Panc1 (cell line): ENCODE measurements around the gene TOMM40. TPM values are rescaled to one million over a fixed set of nuclear protein-coding genes. Genes with fewer than 3 reads are reported as not detected.
"Not testable (repeated sequence)": the region's sequence is repeated elsewhere in the genome, so short reads cannot be mapped to it uniquely, and the experiment has no call there.

Experiments used
- ATAC-seq: fragments of 200-7000 bp; cut with Tn5 transposase; 2 replicates; pipeline ENCODE4 v1.9.1; 2020; ENCODE audit warnings: mild to moderate bottlenecking, moderate library complexity
- BruUV-seq: library from RNA; stranded (reverse); fragments of 400-500 nt; replicated peaks from 2 replicates; lab custom pipeline; 2021; lab: Mats Ljungman, UMichigan
- CTCF ChIA-PET: fragments of 300-600 bp; sonication (Branson Sonifier 250); formaldehyde crosslinking; loops from one replicate; lab custom pipeline; 2022; ENCODE audit warnings: antibody characterized with exemption; lab: Charles Lee
- POLR2A ChIA-PET: fragments of 300-600 bp; sonication (Branson Sonifier 250); formaldehyde crosslinking; loops from one replicate; lab custom pipeline; 2022; ENCODE audit warnings: antibody characterized with exemption; lab: Charles Lee
- DNase-seq: peaks from one replicate; pipeline ENCODE4 v3.0.0-alpha.2; 2010; ENCODE audit warnings: low read depth, low spot score
- H3K27ac ChIP-seq: 2 replicates; pipeline ENCODE4 v1.5.1; 2011; ENCODE audit warnings: mild to moderate bottlenecking, low read length, inconsistent platforms
- H3K27me3 ChIP-seq: fragments of 200-500 bp; sonication (Bioruptor generic); 2 replicates; pipeline ENCODE4 v1.6.0; 2014; ENCODE audit warnings: low read length, inconsistent platforms; ENCODE audit not compliant: control insufficient read depth, insufficient read depth
- H3K36me3 ChIP-seq: fragments of 200-500 bp; sonication (Bioruptor generic); 2 replicates; pipeline ENCODE4 v1.5.1; 2014; ENCODE audit warnings: inconsistent platforms, mild to moderate bottlenecking, low read length, moderate library complexity; ENCODE audit not compliant: control insufficient read depth, insufficient read depth
- H3K4me1 ChIP-seq: 2 replicates; pipeline ENCODE4 v1.5.1; 2011; ENCODE audit warnings: inconsistent platforms, mild to moderate bottlenecking, low read length, moderate library complexity; ENCODE audit not compliant: control insufficient read depth, insufficient read depth
- H3K4me3 ChIP-seq, 2 experiments: 2 replicates each; pipeline ENCODE4 v1.5.1; 2011 to 2012; ENCODE audit warnings: low read depth in 2 of 2, low read length in 2 of 2, mild to moderate bottlenecking in 2 of 2, inconsistent platforms in 1 of 2, moderate library complexity in 1 of 2
- H3K9me3 ChIP-seq: fragments of 200-500 bp; sonication (Bioruptor generic); 2 replicates; pipeline ENCODE4 v1.5.1; 2014; ENCODE audit warnings: low read depth, mild to moderate bottlenecking, inconsistent platforms, low read length, moderate library complexity; ENCODE audit not compliant: control insufficient read depth, insufficient read depth
- POLR2AphosphoS5 ChIP-seq: IDR thresholded peaks from 2 replicates; pipeline ENCODE4 v1.6.1; 2012; ENCODE audit warnings: mild to moderate bottlenecking, low read depth, low read length, moderate library complexity
- SIN3A ChIP-seq: IDR thresholded peaks from 2 replicates; pipeline ENCODE4 v1.6.1; 2012; ENCODE audit warnings: low read depth, mild to moderate bottlenecking, low read length, moderate library complexity, borderline replicate concordance; ENCODE audit not compliant: insufficient read depth
- TCF7L2 ChIP-seq: IDR thresholded peaks from 2 replicates; pipeline ENCODE4 v1.6.1; 2011; ENCODE audit warnings: mild to moderate bottlenecking, low read depth, low read length, inconsistent platforms
- in situ Hi-C: cut with HindIII; loops from 2 replicates; pipeline ENCODE4 v1.10.0; 2016; ENCODE audit warnings: low sequenced_read_pairs, low pct_unique_long_range_greater_than_20kb
- intact Hi-C: fragments of 100-400 bp; cut with micrococcal nuclease; formaldehyde crosslinking; loops from one replicate; pipeline ENCODE4 v1.10.0; 2022; ENCODE audit not compliant: unreplicated experiment
- total RNA-seq: library from RNA; stranded (reverse); gene quantifications from one replicate; pipeline ENCODE4 v1.2.1, GENCODE V29; 2021; ENCODE audit not compliant: unreplicated experiment
- TF ChIP-seq, protein P1 (sequence below): fragments of 450-650 bp; IDR thresholded peaks from 2 replicates; pipeline ENCODE4 v1.5.1; 2017; ENCODE audit warnings: mild to moderate bottlenecking
- TF ChIP-seq, protein P2 (sequence below), 2 experiments: IDR thresholded peaks; 2 replicates each; pipeline ENCODE4 v1.6.1; 2011 to 2012; ENCODE audit warnings: low read depth in 2 of 2, control low read depth in 1 of 2, low read length in 1 of 2, mild to moderate bottlenecking in 1 of 2, moderate library complexity in 1 of 2; ENCODE audit not compliant: insufficient read depth in 1 of 2

The TOMM40 gene
- total RNA-seq, 1 experiment from 2014 or later, result 147 TPM

DNA sequence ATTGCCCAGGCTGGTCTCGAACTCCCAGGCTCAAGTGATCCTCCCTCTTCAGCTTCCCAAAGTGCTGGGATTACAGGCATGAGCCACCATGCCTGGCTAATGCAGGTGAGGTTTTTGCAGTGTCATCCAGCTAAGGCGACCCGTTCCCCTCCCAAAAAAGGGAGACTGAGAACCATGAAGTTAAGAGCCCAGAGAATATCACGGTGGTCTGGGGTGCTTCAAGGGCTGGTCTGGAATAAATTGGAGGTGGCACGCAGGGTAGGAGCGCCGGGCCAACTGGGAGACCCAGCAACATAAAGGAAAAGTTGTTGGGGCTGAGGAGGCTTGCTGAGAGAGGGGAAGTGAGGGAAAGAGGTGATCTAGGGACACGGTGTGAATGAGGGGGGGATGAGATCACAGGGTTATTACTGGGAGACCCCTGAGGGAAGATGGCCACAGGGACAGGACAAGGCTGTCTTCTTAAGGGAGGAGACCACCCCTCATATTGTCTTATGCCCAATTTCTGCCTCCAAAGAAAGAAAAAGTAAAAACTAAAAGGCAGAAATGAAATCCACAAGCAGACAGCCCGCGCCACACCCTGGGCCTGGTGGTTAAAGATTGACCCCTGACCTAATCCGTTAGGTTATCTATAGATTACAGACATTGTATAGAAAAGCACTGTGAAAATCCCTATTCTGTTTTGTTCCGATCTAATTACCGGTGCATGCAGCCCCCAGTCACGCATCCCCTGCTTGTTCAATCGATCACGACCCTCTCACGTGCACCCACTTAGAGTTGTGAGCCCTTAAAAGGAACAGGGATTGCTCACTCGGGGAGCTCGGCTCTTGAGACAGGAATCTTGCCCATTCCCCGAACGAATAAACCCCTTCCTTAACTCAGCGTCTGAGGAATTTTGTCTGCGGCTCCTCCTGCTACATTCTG lies 22.7 kb downstream of the TOMM40 start:
- H3K36me3 ChIP-seq, H3K9me3 ChIP-seq, DNase-seq, BruUV-seq, H3K27me3 ChIP-seq, in situ Hi-C loops, ATAC-seq, POLR2A ChIA-PET, intact Hi-C loops, CTCF ChIA-PET: not testable (repeated sequence)
- peak overlapping the region; percentile 84 for H3K27ac ChIP-seq
- H3K4me1 ChIP-seq, result peaks cover 10% of the 10 kb centered on the region; the same call in 1 of the 2 replicates
- peak overlapping the region; percentile 47 to 55 for H3K4me3 ChIP-seq

DNA sequence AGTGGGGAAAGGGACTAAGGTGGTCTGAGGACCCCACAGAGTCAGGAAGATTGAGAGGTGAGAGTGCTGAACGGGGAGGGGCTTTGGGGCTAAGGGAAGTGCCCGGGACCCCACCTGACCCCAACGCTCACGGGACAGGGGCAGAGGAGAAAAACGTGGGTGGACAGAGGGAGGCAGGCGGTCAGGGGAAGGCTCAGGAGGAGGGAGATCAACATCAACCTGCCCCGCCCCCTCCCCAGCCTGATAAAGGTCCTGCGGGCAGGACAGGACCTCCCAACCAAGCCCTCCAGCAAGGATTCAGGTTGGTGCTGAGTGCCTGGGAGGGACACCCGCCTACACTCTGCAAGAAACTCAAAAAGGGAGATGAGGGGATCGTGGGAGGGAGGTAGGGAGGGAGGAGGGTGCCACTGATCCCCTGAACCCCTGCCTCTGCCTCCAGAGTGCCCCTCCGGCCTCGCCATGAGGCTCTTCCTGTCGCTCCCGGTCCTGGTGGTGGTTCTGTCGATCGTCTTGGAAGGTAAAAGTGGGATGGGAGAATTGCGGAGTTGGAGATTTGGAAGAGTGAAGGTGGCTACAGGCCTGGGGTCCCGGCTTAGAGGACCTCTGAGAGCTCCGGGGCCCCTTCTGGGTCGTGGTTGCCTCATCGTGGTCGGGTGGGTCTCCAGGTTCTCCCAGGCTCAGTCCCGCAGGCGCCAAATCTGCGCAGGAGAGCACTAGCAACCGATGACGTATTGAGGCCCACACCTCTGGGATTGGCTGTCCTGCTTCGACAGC lies 23.6 kb downstream of the TOMM40 start, which contains the start of gene APOC1:
Gene APOC1 (plus strand): TSS at position 176 of the 774 bp plus-strand sequence. CDS start 284 bp downstream, at position 460.
- POLR2A ChIA-PET, result interaction anchor here (0.7 kb wide), 1 partner anchor 19 kb away, joined by 10 read pairs; no protein-coding TSS in a partner anchor
- H3K27me3 ChIP-seq, H3K9me3 ChIP-seq, CTCF ChIA-PET, DNase-seq, BruUV-seq, in situ Hi-C loops, H3K36me3 ChIP-seq, intact Hi-C loops: not testable (repeated sequence)
- H3K4me3 ChIP-seq, result peak within 1 kb of the TSS; percentile 47 to 55
- H3K27ac ChIP-seq, result peak within 1 kb of the TSS; percentile 84
- peak; percentile 96 for ATAC-seq
- H3K4me1 ChIP-seq, result peaks cover 10% of the 10 kb centered on the region; the same call in 1 of the 2 replicates

DNA sequence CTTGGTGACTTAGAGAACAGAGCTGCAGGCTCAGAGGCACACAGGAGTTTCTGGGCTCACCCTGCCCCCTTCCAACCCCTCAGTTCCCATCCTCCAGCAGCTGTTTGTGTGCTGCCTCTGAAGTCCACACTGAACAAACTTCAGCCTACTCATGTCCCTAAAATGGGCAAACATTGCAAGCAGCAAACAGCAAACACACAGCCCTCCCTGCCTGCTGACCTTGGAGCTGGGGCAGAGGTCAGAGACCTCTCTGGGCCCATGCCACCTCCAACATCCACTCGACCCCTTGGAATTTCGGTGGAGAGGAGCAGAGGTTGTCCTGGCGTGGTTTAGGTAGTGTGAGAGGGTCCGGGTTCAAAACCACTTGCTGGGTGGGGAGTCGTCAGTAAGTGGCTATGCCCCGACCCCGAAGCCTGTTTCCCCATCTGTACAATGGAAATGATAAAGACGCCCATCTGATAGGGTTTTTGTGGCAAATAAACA lies 33.2 kb downstream of the TOMM40 start:
- TF ChIP-seq TCF7L2 (no peak), SIN3A (no peak), POLR2AphosphoS5 (no peak)
- TF ChIP-seq, protein P1, sequence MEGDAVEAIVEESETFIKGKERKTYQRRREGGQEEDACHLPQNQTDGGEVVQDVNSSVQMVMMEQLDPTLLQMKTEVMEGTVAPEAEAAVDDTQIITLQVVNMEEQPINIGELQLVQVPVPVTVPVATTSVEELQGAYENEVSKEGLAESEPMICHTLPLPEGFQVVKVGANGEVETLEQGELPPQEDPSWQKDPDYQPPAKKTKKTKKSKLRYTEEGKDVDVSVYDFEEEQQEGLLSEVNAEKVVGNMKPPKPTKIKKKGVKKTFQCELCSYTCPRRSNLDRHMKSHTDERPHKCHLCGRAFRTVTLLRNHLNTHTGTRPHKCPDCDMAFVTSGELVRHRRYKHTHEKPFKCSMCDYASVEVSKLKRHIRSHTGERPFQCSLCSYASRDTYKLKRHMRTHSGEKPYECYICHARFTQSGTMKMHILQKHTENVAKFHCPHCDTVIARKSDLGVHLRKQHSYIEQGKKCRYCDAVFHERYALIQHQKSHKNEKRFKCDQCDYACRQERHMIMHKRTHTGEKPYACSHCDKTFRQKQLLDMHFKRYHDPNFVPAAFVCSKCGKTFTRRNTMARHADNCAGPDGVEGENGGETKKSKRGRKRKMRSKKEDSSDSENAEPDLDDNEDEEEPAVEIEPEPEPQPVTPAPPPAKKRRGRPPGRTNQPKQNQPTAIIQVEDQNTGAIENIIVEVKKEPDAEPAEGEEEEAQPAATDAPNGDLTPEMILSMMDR, result no peak
- TF ChIP-seq, protein P2, sequence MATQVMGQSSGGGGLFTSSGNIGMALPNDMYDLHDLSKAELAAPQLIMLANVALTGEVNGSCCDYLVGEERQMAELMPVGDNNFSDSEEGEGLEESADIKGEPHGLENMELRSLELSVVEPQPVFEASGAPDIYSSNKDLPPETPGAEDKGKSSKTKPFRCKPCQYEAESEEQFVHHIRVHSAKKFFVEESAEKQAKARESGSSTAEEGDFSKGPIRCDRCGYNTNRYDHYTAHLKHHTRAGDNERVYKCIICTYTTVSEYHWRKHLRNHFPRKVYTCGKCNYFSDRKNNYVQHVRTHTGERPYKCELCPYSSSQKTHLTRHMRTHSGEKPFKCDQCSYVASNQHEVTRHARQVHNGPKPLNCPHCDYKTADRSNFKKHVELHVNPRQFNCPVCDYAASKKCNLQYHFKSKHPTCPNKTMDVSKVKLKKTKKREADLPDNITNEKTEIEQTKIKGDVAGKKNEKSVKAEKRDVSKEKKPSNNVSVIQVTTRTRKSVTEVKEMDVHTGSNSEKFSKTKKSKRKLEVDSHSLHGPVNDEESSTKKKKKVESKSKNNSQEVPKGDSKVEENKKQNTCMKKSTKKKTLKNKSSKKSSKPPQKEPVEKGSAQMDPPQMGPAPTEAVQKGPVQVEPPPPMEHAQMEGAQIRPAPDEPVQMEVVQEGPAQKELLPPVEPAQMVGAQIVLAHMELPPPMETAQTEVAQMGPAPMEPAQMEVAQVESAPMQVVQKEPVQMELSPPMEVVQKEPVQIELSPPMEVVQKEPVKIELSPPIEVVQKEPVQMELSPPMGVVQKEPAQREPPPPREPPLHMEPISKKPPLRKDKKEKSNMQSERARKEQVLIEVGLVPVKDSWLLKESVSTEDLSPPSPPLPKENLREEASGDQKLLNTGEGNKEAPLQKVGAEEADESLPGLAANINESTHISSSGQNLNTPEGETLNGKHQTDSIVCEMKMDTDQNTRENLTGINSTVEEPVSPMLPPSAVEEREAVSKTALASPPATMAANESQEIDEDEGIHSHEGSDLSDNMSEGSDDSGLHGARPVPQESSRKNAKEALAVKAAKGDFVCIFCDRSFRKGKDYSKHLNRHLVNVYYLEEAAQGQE (IDR thresholded peaks at IDR 0.05; ENCODE audit: insufficient read depth in 1 of 2, low read depth in 2 of 2, low read length in 1 of 2), result no peak
- intact Hi-C loops, result no loop called here
- BruUV-seq, result no TSS peak
- in situ Hi-C loops, result no loop called here
- ChIA-PET POLR2A (no interaction called here), CTCF (no interaction called here)
- no peak for ATAC-seq
- Histone ChIP-seq H3K4me3 (no peak overlapping the region), H3K27ac (no peak overlapping the region), H3K27me3 (no peaks in the 10 kb centered on the region), H3K9me3 (no peaks in the 10 kb centered on the region), H3K4me1 (no peaks in the 10 kb centered on the region; the same call in 1 of the 2 replicates), H3K36me3 (no peaks in the 10 kb centered on the region)
- DNase-seq, result no peak
